KOPT-K1 (cell line): ENCODE results near the gene SERPINI1.

ENCODE experiments used
- H3K27ac ChIP-seq: fragments of 200-600 bp; sonication (generic); 2 replicates; pipeline ENCODE4 v1.5.1; 2016; ENCODE audit warnings: antibody characterized with exemption, mild to moderate bottlenecking, low read depth, low read length; ENCODE audit not compliant: poor library complexity, severe bottlenecking
- H3K36me3 ChIP-seq: fragments of 200-600 bp; sonication (generic); 2 replicates; pipeline ENCODE4 v1.5.1; 2017; ENCODE audit warnings: antibody characterized with exemption, mild to moderate bottlenecking, low read length, moderate library complexity; ENCODE audit not compliant: insufficient read depth
- H3K9me3 ChIP-seq: fragments of 200-600 bp; sonication (generic); 2 replicates; pipeline ENCODE4 v1.5.1; 2017; ENCODE audit warnings: antibody characterized with exemption, low read length, mild to moderate bottlenecking; ENCODE audit not compliant: insufficient read depth, poor library complexity, severe bottlenecking

The SERPINI1 gene

DNA sequence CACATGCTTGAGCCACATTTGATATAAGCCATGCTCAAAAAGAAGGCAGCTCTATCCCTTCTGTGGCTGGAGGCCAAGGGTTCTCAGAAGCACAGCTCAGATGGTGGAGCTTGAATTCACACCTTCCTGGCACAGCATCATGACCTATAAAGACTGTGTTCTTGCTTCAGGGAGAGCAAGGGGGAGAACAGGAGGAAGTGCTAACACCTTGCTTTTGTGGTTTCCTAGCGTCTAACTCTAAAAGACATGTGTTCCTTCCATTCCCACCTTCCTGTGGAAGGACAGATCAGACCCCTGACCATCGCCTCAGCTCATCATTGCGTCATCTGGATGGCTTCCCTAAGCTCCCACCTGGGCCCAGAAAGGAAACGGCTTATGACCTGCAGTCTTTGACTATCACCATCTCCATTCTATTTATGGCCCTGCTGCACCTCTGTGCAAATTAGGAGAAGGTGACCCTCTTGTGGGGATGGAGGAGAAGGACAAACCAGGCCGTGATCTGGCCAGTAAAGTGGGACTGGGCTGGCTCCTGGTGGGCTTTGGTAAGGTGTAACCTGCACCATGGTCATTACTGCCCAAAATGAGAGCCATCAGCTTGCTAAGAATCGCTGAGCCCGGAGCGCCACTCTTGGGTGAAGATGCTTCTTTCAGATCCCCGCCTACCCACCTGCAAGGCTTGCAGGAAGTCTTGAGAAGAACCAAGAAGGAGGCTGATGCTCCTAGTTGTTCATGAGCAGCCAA, 128.5 kb downstream of the SERPINI1 start:
- Histone ChIP-seq H3K36me3 (no peaks in the 10 kb centered on the region), H3K27ac (no peak overlapping the region)

DNA sequence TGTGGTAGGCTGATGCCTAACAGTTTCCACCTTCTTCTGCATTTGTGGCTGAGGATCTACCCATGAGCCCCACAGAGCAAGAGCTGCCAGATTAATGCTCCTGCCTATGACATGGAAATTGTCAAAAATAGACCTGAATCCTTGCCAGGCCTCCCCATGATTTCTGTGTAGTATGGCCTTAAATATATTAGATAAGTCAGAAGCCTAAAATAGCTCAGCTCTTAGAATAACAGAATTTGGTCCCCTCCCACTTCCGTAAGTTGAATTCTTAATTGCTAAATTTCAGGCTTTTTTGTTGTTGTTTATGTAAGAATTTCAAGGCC, 129.0 kb downstream of the SERPINI1 start:
- Histone ChIP-seq H3K36me3 (no peaks in the 10 kb centered on the region), H3K9me3 (no peaks in the 10 kb centered on the region), H3K27ac (no peak overlapping the region)

More for the DNA sequence above, 128.5 kb downstream of the SERPINI1 start:
- no peaks in the 10 kb centered on the region for H3K9me3 ChIP-seq

DNA sequence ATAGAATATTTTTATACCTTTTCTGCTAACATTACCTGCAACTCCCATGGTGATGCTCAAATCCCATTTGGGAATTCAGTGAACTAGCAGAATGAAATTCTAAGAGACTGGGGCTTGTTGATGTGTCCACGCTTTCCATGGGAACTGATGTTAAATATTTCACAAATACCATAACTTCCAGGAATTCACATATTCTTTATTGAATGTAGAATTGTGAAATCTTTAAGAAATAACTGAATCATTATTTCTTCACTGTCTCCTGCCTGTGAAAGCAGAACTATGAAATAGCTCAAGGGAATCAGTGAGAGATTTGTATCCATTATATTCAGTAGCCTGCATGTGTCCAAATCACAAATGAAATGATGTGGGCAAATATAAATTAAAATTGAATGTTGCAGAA, 130.8 kb downstream of the SERPINI1 start:
- H3K9me3 ChIP-seq: no peaks in the 10 kb centered on the region
- no peaks in the 10 kb centered on the region for H3K36me3 ChIP-seq
- H3K27ac ChIP-seq: no peak overlapping the region

DNA sequence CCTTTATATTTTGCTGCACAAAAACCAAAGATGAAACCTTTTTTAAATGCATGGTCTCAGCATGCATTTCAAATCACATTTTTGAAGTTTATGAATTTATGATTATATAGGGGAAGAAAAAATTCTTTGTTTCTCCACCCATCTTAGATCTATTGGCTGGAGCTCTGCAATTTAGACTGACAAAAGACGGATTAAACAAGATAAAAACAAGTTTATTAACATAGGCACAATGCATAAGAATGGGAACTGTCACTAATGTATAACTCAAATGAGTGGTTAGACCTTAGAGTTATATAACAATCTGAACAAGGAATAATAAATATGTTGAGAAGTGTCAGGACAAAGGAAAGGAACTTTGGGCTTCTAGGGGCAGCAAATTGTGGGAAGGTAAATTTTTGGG, 132.5 kb downstream of the SERPINI1 start:
- Histone ChIP-seq H3K9me3 (no peaks in the 10 kb centered on the region), H3K36me3 (no peaks in the 10 kb centered on the region), H3K27ac (no peak overlapping the region)

DNA sequence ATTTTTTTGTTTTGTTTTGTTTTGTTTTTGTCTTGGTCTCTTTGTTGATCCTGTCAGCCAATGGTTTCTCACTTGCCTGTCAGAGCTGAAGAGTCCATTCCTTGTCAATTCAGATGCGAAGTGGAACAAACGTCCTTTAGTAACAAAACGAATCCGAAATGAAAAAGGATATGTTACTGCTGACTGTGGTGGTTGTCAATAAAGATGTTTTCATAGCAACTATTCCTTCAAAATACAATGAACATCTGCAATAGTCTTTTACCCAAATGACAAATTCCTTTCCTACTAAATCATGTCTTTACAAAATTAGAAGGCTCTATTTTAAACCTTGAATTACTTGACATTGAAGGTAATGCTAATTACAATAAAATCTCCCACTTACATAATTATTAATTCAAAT, 134.7 kb downstream of the SERPINI1 start:
- Histone ChIP-seq H3K27ac (no peak overlapping the region), H3K36me3 (no peaks in the 10 kb centered on the region), H3K9me3 (no peaks in the 10 kb centered on the region)

DNA sequence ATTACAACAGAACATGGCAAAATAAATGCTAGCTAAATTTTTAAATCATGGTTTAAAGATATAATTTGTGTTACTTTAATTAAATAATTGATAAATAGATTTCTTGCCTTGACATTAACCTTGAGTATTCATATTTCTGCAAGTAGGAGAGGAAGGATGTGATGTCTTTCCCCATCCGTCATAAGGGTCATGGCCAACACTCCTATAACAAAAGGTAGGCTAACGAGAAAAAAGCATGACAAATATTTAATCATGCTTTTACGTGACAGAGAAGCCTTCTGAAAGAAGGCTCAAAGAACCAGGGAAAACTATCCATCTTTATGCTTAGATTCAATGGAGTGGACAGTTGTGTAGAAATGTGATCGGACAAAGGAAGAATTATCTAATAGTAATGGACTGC, 135.2 kb downstream of the SERPINI1 start:
- no peak overlapping the region for H3K27ac ChIP-seq
- no peaks in the 10 kb centered on the region for H3K36me3 ChIP-seq
- H3K9me3 ChIP-seq: no peaks in the 10 kb centered on the region

DNA sequence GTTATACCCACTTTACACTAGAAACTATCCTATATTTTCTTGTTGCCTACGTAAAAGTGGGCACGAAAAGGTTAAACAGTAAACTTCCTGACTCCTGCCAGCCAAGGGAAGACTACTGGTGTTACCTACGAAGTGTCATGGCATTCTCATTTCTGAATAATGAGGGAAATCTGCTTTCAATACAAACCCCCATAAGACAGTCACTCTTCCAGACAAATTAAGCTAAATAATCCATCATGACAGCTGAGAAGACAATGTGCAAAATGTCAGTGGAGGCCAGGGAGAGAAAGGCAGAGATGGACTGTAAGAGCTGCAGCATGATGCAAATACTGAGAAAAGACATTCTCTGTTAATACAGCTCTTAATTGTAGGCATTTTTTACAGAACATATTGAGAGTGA, 136.5 kb downstream of the SERPINI1 start:
- Histone ChIP-seq H3K27ac (no peak overlapping the region), H3K36me3 (no peaks in the 10 kb centered on the region), H3K9me3 (no peaks in the 10 kb centered on the region)

DNA sequence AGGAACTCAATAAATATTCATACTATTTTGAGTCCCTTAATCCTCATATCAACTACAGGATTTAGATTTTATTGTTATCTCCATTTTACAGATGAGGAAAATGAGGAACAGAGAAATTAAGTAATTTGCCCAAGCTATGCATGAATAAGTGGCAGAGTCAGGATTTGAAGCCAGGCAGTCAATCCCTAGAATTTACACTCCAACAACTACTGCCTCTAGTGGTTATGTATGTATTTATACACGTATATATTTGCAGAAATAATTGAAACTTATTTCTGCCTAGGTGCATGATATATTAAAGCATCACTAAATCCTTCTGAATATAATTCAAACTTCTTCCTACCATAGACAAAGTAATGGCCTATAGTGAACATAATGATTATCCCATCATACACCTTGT, 137.4 kb downstream of the SERPINI1 start:
- Histone ChIP-seq H3K9me3 (no peaks in the 10 kb centered on the region), H3K36me3 (no peaks in the 10 kb centered on the region), H3K27ac (no peak overlapping the region)

DNA sequence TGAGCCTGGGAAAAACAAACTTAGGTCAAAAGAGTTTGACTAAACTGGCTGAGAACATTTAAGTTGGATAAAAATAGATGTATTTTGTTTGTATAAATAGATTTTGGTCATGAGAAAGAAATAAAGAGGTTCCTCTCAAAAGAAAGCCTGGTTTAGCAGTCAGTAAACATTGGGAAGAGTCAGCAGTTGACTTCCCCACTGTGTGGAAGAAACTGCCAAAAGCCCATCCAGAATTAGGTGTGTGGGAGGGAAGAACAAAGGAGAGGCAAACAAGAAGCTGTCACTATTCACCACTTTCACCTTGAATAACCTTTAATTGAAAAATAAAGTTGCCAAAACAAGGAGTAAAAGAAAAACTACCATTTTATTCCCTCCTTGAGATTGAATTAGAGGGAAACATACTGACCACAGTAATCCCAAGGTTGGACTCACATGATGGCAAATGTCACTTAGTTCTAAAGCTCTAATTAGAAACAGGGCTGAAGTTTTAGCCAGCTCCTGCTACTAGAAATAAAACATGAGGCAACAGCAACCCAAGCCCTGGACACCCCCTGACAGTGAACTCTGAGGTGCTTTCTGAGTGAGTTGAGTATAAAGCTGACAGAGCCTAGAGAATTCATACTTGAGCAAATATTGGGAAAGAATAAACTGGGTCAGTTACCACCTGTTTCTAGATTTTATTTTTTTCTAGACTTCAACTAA, 139.3 kb downstream of the SERPINI1 start:
- H3K36me3 ChIP-seq: no peaks in the 10 kb centered on the region
- no peak overlapping the region for H3K27ac ChIP-seq
- no peaks in the 10 kb centered on the region for H3K9me3 ChIP-seq
